GM12892 (cell line): Measurements from ENCODE around the gene ABL1.

Experiments used
- POLR2A ChIP-seq: IDR thresholded peaks from 2 replicates; pipeline ENCODE4 v1.6.1; 2011; ENCODE audit warnings: low read depth, low read length, control low read depth
- TAF1 ChIP-seq: IDR thresholded peaks from 2 replicates; pipeline ENCODE4 v1.6.1; 2011; ENCODE audit warnings: low read depth, mild to moderate bottlenecking, control low read depth, low read length, borderline replicate concordance

DNA sequence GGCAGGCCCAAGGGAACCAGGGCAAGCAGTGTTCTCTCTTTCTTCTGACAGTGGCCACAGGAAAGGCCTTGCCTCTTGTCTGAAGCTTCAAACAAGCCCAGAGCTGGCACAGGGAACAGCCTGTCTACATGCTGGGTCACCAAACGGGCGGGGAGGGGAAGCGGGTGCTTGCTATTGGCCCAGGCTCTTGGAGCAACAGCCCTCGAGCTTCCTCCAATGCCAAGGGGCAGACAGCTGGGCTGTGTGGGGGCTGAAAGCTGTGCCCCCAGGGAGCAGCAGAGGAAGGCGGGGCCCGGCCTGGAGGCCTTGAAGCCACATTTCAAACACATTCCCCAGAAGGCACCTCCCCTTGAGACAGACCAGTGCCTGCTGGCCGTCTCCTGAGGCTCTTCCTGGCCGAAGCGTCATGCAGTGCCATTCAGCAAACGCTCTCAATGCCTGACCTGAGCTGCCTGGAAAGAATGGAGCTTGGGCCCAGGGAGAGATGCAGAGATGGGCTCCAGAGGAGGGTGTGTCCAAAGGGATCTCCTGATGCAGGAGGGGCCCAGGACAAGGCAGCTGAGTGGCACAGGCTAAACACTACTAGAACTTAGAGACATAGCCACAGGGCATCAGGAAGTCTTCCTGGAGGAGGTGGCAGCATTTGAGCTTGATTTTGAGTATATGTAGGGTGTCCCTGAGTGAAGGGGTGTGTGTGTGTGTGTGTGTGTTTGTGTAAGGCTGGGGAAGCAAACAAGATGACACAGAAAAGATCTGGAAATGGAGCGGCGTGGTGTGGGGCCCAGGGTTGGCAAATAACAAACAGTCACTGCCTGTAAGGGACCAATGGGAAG, 101.4 kb downstream of the ABL1 start:
- TF ChIP-seq POLR2A = no peak
- TF ChIP-seq TAF1 = no peak
